Activated T-helper 9 cell treated with anti-CD3 and anti-CD28 coated beads, Interleukin-2, amount 50 U/mL, for 16 hours (primary cell): ENCODE results near the gene ATR.

Experiments
- DNase-seq: peaks from one replicate; pipeline ENCODE4 v3.0.0-alpha.2; 2020; ENCODE audit warnings: low read depth

The ATR gene

GRCh38 chr3:142523921-142524566 is 54.5 kb downstream of the ATR start:
- DNase-seq: no peak

- DNase-seq: no peak
Measured at GRCh38 chr3:142509079-142509478, 69.5 kb downstream of the ATR start.

GRCh38 chr3:142507241-142507640 is 71.3 kb downstream of the ATR start:
- no peak for DNase-seq

GRCh38 chr3:142502187-142502985 is 76.1 kb downstream of the ATR start:
- DNase-seq: no peak

- DNase-seq: no peak
Measured at GRCh38 chr3:142501004-142501926, 77.3 kb downstream of the ATR start.

- DNase-seq: no peak
Measured at GRCh38 chr3:142500211-142500610, 78.3 kb downstream of the ATR start.

GRCh38 chr3:142498397-142499180 is 79.9 kb downstream of the ATR start:
- DNase-seq: no peak

GRCh38 chr3:142497729-142498128 is 80.8 kb downstream of the ATR start:
- DNase-seq: no peak

- no peak for DNase-seq
Measured at GRCh38 chr3:142495103-142495502, 83.4 kb downstream of the ATR start.

- no peak for DNase-seq
Measured at GRCh38 chr3:142492184-142492583, 86.3 kb downstream of the ATR start.

GRCh38 chr3:142489572-142490323 is 88.8 kb downstream of the ATR start:
- DNase-seq: no peak

- no peak for DNase-seq
Measured at GRCh38 chr3:142484912-142485435, 93.6 kb downstream of the ATR start.

- DNase-seq: no peak
Measured at GRCh38 chr3:142481196-142481595, 97.3 kb downstream of the ATR start.

- no peak for DNase-seq
Measured at GRCh38 chr3:142470826-142471225, 107.7 kb downstream of the ATR start.

- DNase-seq: no peak
Measured at GRCh38 chr3:142468456-142468855, 110.1 kb downstream of the ATR start.

- no peak for DNase-seq
Measured at GRCh38 chr3:142467768-142468167, 110.8 kb downstream of the ATR start.

GRCh38 chr3:142460689-142461088 is 117.8 kb downstream of the ATR start:
- no peak for DNase-seq

- DNase-seq: no peak
Measured at GRCh38 chr3:142459929-142460328, 118.6 kb downstream of the ATR start.

GRCh38 chr3:142459096-142459495 is 119.4 kb downstream of the ATR start:
- no peak for DNase-seq

GRCh38 chr3:142450881-142451280 is 127.7 kb downstream of the ATR start:
- no peak for DNase-seq

- no peak for DNase-seq
Measured at GRCh38 chr3:142450189-142450588, 128.3 kb downstream of the ATR start.
